AG10803 (cell line): Measurements from ENCODE around the gene DGCR2.
A peak's percentile ranks its signal among the peaks of the same experiment; 100 is the strongest.

Source experiments
- DNase-seq: peaks from one replicate; pipeline ENCODE4 v3.0.0; 2010; ENCODE audit warnings: low read depth
- H3K4me3 ChIP-seq: 2 replicates; pipeline ENCODE4 v1.5.1; 2011; ENCODE audit warnings: mild to moderate bottlenecking, low read length, control low read depth
- TF ChIP-seq, protein P1 (sequence below): conservative IDR thresholded peaks from 2 replicates; pipeline ENCODE4 v1.5.1; 2011; ENCODE audit warnings: mild to moderate bottlenecking, low read length, control low read depth, inconsistent platforms

DGCR2 gene, protein sequence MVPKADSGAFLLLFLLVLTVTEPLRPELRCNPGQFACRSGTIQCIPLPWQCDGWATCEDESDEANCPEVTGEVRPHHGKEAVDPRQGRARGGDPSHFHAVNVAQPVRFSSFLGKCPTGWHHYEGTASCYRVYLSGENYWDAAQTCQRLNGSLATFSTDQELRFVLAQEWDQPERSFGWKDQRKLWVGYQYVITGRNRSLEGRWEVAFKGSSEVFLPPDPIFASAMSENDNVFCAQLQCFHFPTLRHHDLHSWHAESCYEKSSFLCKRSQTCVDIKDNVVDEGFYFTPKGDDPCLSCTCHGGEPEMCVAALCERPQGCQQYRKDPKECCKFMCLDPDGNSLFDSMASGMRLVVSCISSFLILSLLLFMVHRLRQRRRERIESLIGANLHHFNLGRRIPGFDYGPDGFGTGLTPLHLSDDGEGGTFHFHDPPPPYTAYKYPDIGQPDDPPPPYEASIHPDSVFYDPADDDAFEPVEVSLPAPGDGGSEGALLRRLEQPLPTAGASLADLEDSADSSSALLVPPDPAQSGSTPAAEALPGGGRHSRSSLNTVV

GRCh38 chr22:19122143-19122751 is at the start of gene DGCR2:
Gene DGCR2, minus strand, starts transcription at chr22:19122412. Its CDS starts 206 bp downstream, at chr22:19122206.
- peak within 1 kb of the TSS; percentile 87 for H3K4me3 ChIP-seq
- TF ChIP-seq, protein P1, sequence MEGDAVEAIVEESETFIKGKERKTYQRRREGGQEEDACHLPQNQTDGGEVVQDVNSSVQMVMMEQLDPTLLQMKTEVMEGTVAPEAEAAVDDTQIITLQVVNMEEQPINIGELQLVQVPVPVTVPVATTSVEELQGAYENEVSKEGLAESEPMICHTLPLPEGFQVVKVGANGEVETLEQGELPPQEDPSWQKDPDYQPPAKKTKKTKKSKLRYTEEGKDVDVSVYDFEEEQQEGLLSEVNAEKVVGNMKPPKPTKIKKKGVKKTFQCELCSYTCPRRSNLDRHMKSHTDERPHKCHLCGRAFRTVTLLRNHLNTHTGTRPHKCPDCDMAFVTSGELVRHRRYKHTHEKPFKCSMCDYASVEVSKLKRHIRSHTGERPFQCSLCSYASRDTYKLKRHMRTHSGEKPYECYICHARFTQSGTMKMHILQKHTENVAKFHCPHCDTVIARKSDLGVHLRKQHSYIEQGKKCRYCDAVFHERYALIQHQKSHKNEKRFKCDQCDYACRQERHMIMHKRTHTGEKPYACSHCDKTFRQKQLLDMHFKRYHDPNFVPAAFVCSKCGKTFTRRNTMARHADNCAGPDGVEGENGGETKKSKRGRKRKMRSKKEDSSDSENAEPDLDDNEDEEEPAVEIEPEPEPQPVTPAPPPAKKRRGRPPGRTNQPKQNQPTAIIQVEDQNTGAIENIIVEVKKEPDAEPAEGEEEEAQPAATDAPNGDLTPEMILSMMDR, result no peak
- peak; percentile 94 for DNase-seq

- TF ChIP-seq, protein P1, result no peak
- no peak overlapping the region; the same call in 1 of the 2 replicates for H3K4me3 ChIP-seq
- DNase-seq, result no peak
Measured at GRCh38 chr22:19169947-19170318, 47.7 kb upstream of the DGCR2 start.

GRCh38 chr22:19169002-19169946 is 47.1 kb upstream of the DGCR2 start:
- TF ChIP-seq, protein P1, result no peak
- no peak for DNase-seq
- H3K4me3 ChIP-seq, result peak overlapping the region; percentile 39

DNA sequence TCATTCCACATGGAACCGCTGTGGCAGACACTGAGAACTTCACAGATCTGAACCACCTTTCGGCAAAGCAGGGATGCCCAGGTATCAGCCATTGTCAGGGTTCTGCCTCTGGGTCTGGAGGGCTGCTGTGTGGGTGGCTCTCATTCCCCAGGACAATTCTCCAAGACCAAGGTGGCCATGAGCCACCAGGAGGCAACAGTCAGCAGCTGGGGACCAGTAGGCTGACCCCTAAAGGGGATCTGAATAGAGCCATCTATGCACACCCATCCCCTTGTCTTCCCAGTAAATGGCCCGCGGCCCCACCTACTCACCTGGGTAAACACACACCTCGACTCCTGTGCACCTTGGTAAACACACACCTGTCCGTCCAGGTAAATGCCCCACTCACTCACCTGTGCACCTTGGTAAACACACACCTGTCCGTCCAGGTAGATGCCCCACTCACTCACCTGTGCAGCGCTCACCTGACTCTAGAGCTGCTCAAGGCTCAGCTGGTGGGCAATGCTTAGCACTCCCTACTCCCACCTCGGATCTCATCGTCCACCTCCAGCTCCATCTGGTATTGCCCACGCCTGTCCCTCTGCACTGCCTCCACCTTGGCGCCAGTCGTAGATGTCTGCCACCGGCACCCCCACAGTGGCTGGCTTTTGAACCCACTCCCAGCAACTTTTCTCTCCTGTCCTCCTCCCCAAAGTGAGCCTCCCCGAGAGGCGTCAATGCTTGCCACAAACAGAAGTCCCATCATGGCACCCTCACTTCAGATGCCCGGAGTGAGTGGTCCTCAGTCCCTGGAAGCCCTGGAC is 46.1 kb upstream of the DGCR2 start:
- DNase-seq, result no peak
- no peak overlapping the region for H3K4me3 ChIP-seq
- TF ChIP-seq, protein P1, result no peak

DNA sequence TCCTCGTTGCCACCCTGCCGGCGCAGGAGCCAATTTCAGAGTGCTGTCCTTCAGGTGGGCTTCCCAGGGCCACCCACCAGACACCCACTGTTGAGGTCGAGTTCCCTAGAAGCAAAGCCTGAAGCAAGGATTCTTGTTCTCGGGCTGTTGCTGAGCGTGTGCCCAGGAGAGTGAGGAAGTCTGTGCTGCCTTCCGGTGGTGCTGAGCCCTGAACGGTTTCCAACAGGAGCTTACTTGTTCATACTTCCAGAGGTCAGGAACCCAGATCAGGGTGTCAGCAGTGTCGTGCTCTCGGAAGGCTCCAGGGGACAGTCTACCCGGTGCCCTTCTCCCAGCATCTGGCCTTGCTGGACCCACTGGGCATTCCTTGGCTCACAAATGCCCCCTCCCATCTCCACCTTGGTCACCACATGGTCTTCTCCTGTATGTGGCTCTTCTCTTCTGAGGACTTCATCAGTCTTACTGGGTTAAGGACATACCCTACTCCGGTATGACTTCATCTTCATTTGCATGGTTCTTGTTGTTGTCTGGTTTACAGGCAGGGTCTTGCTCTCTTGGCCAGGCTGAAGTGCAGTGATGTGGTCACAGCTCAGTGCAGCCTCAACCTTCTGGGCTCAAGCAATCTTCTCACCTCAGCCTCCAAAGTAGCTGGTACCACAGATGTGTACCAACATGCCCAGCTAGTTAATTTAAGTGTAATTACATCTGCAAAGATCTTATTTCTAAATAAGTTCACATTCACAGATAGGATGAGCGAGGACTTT is 45.1 kb upstream of the DGCR2 start:
- no peak overlapping the region for H3K4me3 ChIP-seq
- TF ChIP-seq, protein P1, result no peak
- no peak for DNase-seq
